Measurements from ENCODE around the gene ROBO4. TPM values are rescaled to one million over a fixed set of nuclear protein-coding genes. Genes with fewer than 3 reads are reported as not detected.

ROBO4 gene
- total RNA-seq, 2 donors from 2014 or later, result 8.5 to 18.8 TPM

- DNase-seq (ENCODE audit: low spot score), result no peak
- H3K36me3 ChIP-seq, result no peaks in the 10 kb centered on the region
- TF ChIP-seq CTCF (IDR thresholded peaks at IDR 0.05), result no peak
- ATAC-seq (ENCODE audit: insufficient number of reproducible peaks, low FRiP score, low read depth), result no peak
- no peaks in the 10 kb centered on the region for H3K9me3 ChIP-seq
- no peak within 1 kb of the TSS for H3K27ac ChIP-seq
- peaks cover 22% of the 10 kb centered on the region for H3K27me3 ChIP-seq (replicated peaks; ENCODE audit: insufficient read depth)
- H3K4me1 ChIP-seq (ENCODE audit: control insufficient read depth in 1 of 2, low read depth in 2 of 2), result peaks cover 27 to 37% of the 10 kb centered on the region in 2 donors
- peak within 1 kb of the TSS; percentile 62 for H3K4me3 ChIP-seq
Observed at GRCh38 chr11:124865181-124865901, 32.3 kb downstream of the ROBO4 start, which contains the start of gene ROBO3. Gene ROBO3 (plus strand): TSS chr11:124865432. CDS start chr11:124865578, 146 bp downstream.

- Histone ChIP-seq H3K27me3 (replicated peaks; ENCODE audit: insufficient read depth) (peaks cover 22% of the 10 kb centered on the region), H3K9me3 (no peaks in the 10 kb centered on the region), H3K4me1 (ENCODE audit: control insufficient read depth in 1 of 2, low read depth in 2 of 2) (peaks cover 27 to 37% of the 10 kb centered on the region in 2 donors), H3K27ac (no peak overlapping the region), H3K36me3 (no peaks in the 10 kb centered on the region), H3K4me3 (peak overlapping the region; percentile 62)
- no peak for TF ChIP-seq CTCF (IDR thresholded peaks at IDR 0.05)
- no peak for DNase-seq (ENCODE audit: low spot score)
- ATAC-seq (ENCODE audit: insufficient number of reproducible peaks, low FRiP score, low read depth), result no peak
Observed at GRCh38 chr11:124864892-124865180, 32.8 kb downstream of the ROBO4 start.

GRCh38 chr11:124864176-124864891, 33.3 kb downstream of the ROBO4 start:
- Histone ChIP-seq H3K36me3 (no peaks in the 10 kb centered on the region), H3K9me3 (no peaks in the 10 kb centered on the region), H3K27me3 (replicated peaks; ENCODE audit: insufficient read depth) (peaks cover 22% of the 10 kb centered on the region), H3K27ac (no peak overlapping the region), H3K4me1 (ENCODE audit: control insufficient read depth in 1 of 2, low read depth in 2 of 2) (peaks cover 27 to 37% of the 10 kb centered on the region in 2 donors), H3K4me3 (no peak overlapping the region)
- ATAC-seq (ENCODE audit: insufficient number of reproducible peaks, low FRiP score, low read depth) (no peak), DNase-seq (ENCODE audit: low spot score) (no peak)
- TF ChIP-seq CTCF (IDR thresholded peaks at IDR 0.05), result no peak

GRCh38 chr11:124863826-124864165, 33.9 kb downstream of the ROBO4 start:
- H3K4me3 ChIP-seq, result peak overlapping the region; percentile 64
- ATAC-seq (ENCODE audit: insufficient number of reproducible peaks, low FRiP score, low read depth) (no peak), DNase-seq (ENCODE audit: low spot score) (no peak)
- H3K4me1 ChIP-seq (ENCODE audit: control insufficient read depth in 1 of 2, low read depth in 2 of 2), result peaks cover 27 to 32% of the 10 kb centered on the region in 2 donors
- H3K27me3 ChIP-seq (replicated peaks; ENCODE audit: insufficient read depth), result peaks cover 22% of the 10 kb centered on the region
- no peaks in the 10 kb centered on the region for H3K9me3 ChIP-seq
- H3K27ac ChIP-seq, result no peak overlapping the region
- no peaks in the 10 kb centered on the region for H3K36me3 ChIP-seq
- no peak for TF ChIP-seq CTCF (IDR thresholded peaks at IDR 0.05)

GRCh38 chr11:124863137-124863825, 34.4 kb downstream of the ROBO4 start:
- DNase-seq (ENCODE audit: low spot score) (no peak), ATAC-seq (ENCODE audit: insufficient number of reproducible peaks, low FRiP score, low read depth) (no peak)
- H3K4me3 ChIP-seq, result peak overlapping the region; percentile 64

More at GRCh38 chr11:124863137-124863825, 34.4 kb downstream of the ROBO4 start:
- H3K9me3 ChIP-seq, result no peaks in the 10 kb centered on the region
- peaks cover 27% of the 10 kb centered on the region in 2 donors for H3K4me1 ChIP-seq (ENCODE audit: control insufficient read depth in 1 of 2, low read depth in 2 of 2)
- no peak for TF ChIP-seq CTCF (IDR thresholded peaks at IDR 0.05)
- H3K27me3 ChIP-seq (replicated peaks; ENCODE audit: insufficient read depth), result peaks cover 22% of the 10 kb centered on the region
- no peak overlapping the region for H3K27ac ChIP-seq
- no peaks in the 10 kb centered on the region for H3K36me3 ChIP-seq

All from thoracic aorta (tissue), 2 donors.